Neural cell (in vitro differentiated cells): ENCODE measurements around the gene STK40. TPM values are rescaled to one million over a fixed set of nuclear protein-coding genes. Genes with fewer than 3 reads are reported as not detected.

ENCODE experiments used
- H2AFZ ChIP-seq: fragments of 200-600, 300-800 bp; sonication (generic), shearing (Covaris generic); 2 replicates; pipeline ENCODE4 v1.6.0; 2014; ENCODE audit warnings: low read depth, mild to moderate bottlenecking, antibody characterized with exemption, low read length, moderate library complexity
- H3F3A ChIP-seq: fragments of 200-600 bp; shearing (Covaris generic); 2 replicates; pipeline ENCODE4 v1.6.1; 2016; ENCODE audit warnings: mild to moderate bottlenecking, moderate library complexity, mixed read lengths, antibody characterized with exemption, low read length; ENCODE audit not compliant: insufficient read depth, poor library complexity, severe bottlenecking
- H3K27ac ChIP-seq: fragments of 200-600, 300-800 bp; sonication (generic), shearing (Covaris generic); 2 replicates; pipeline ENCODE4 v1.5.1; 2014; ENCODE audit warnings: mild to moderate bottlenecking, low read length, moderate library complexity
- H3K27me3 ChIP-seq: fragments of 300-800, 200-600 bp; sonication (generic), shearing (Covaris generic); 2 replicates; pipeline ENCODE4 v1.6.0; 2014; ENCODE audit warnings: mild to moderate bottlenecking, low read depth, low read length, moderate library complexity; ENCODE audit not compliant: insufficient read depth
- H3K36me3 ChIP-seq: fragments of 300-800, 200-600 bp; sonication (generic), shearing (Covaris generic); 2 replicates; pipeline ENCODE4 v1.5.1; 2014; ENCODE audit warnings: mild to moderate bottlenecking, antibody characterized with exemption, low read length, moderate library complexity; ENCODE audit not compliant: insufficient read depth
- H3K4me2 ChIP-seq: fragments of 300-800, 200-600 bp; sonication (generic), shearing (Covaris generic); 2 replicates; pipeline ENCODE4 v1.6.0; 2014; ENCODE audit warnings: mild to moderate bottlenecking, low read length
- H3K4me3 ChIP-seq: fragments of 300-800, 200-600 bp; sonication (generic), shearing (Covaris generic); 2 replicates; pipeline ENCODE4 v1.5.1; 2014; ENCODE audit warnings: mild to moderate bottlenecking, low read length, moderate library complexity
- H3K79me2 ChIP-seq: fragments of 200-600 bp; shearing (Covaris generic); replicated peaks from 2 replicates; pipeline ENCODE4 v1.6.0; 2014; ENCODE audit warnings: mild to moderate bottlenecking, low read length, moderate library complexity; ENCODE audit not compliant: insufficient read depth
- H3K9ac ChIP-seq: fragments of 300-800, 200-600 bp; sonication (generic), shearing (Covaris generic); 2 replicates; pipeline ENCODE4 v1.6.1; 2016; ENCODE audit warnings: mild to moderate bottlenecking, low read length, mixed read lengths
- H3K9me2 ChIP-seq: fragments of 200-600 bp; shearing (Covaris generic); 2 replicates; pipeline ENCODE4 v1.6.1; 2016; ENCODE audit warnings: mild to moderate bottlenecking, low read length, mixed read lengths; ENCODE audit not compliant: insufficient read depth
- H3K9me3 ChIP-seq: fragments of 200-600, 300-800 bp; sonication (generic), shearing (Covaris generic); 2 replicates; pipeline ENCODE4 v1.6.1; 2016; ENCODE audit warnings: mild to moderate bottlenecking, mixed run types, low read length, moderate library complexity, mixed read lengths
- H4K20me1 ChIP-seq: fragments of 200-600 bp; shearing (Covaris generic); 2 replicates; pipeline ENCODE4 v1.6.1; 2016; ENCODE audit warnings: mild to moderate bottlenecking, mixed run types; ENCODE audit not compliant: insufficient read depth
- CTCF ChIP-seq: fragments of 450-650 bp; IDR thresholded peaks from 2 replicates; pipeline ENCODE4 v1.5.1; 2014; ENCODE audit warnings: antibody characterized with exemption, mild to moderate bottlenecking, moderate library complexity; ENCODE audit not compliant: poor library complexity, severe bottlenecking
- EP300 ChIP-seq: fragments of 450-650 bp; conservative IDR thresholded peaks from 2 replicates; pipeline ENCODE4 v1.6.1; 2014; ENCODE audit warnings: antibody characterized with exemption, mild to moderate bottlenecking, moderate library complexity; ENCODE audit not compliant: poor library complexity, severe bottlenecking
- MXI1 ChIP-seq: fragments of 450-650 bp; conservative IDR thresholded peaks from 2 replicates; pipeline ENCODE4 v1.6.1; 2014; ENCODE audit warnings: antibody characterized with exemption, mild to moderate bottlenecking; ENCODE audit not compliant: poor library complexity, severe bottlenecking
- RAD21 ChIP-seq: fragments of 450-650 bp; conservative IDR thresholded peaks from 2 replicates; pipeline ENCODE4 v1.6.1; 2014; ENCODE audit warnings: antibody characterized with exemption, mild to moderate bottlenecking, moderate library complexity
- REST ChIP-seq: IDR thresholded peaks from 2 replicates; pipeline ENCODE4 v1.6.1; 2012; ENCODE audit warnings: borderline replicate concordance
- SMC3 ChIP-seq: fragments of 450-650 bp; conservative IDR thresholded peaks from 2 replicates; pipeline ENCODE4 v1.6.1; 2014; ENCODE audit warnings: antibody characterized with exemption, mild to moderate bottlenecking, moderate library complexity; ENCODE audit not compliant: poor library complexity
- polyA plus RNA-seq: library from polyadenylated mRNA; depleted of rRNA; stranded (reverse); fragments of >200 nt; gene quantifications from 2 replicates; pipeline ENCODE4 v1.2.3, GENCODE V29; 2014

The STK40 gene
- polyA plus RNA-seq, 1 donor from 2014 or later: 8.4 TPM

GRCh38 chr1:36341626-36342320 is 44.0 kb downstream of the STK40 start:
- peaks cover 5% of the 10 kb centered on the region for H3K36me3 ChIP-seq

GRCh38 chr1:36339615-36340014 is 46.1 kb downstream of the STK40 start:
- no peak overlapping the region for H2AFZ ChIP-seq
- no peak overlapping the region for H3K4me3 ChIP-seq
- no peak overlapping the region for H3K27ac ChIP-seq
- no peak overlapping the region for H3K9ac ChIP-seq
- H4K20me1 ChIP-seq: no peaks in the 10 kb centered on the region
- no peaks in the 10 kb centered on the region for H3K27me3 ChIP-seq
- no peaks in the 10 kb centered on the region for H3K9me2 ChIP-seq
- H3K36me3 ChIP-seq: no peaks in the 10 kb centered on the region
- no peaks in the 10 kb centered on the region for H3K79me2 ChIP-seq
- H3F3A ChIP-seq: no peaks in the 10 kb centered on the region
- no peak overlapping the region for H3K4me2 ChIP-seq
- no peaks in the 10 kb centered on the region for H3K9me3 ChIP-seq
- TF ChIP-seq CTCF (no peak), MXI1 (no peak)

More at GRCh38 chr1:36341626-36342320, 44.0 kb downstream of the STK40 start:
- no peak overlapping the region for H3K4me3 ChIP-seq
- no peaks in the 10 kb centered on the region for H3K9me3 ChIP-seq
- TF ChIP-seq SMC3: no peak
- no peak for TF ChIP-seq RAD21
- no peak for TF ChIP-seq CTCF
- no peak for TF ChIP-seq EP300
- TF ChIP-seq REST: no peak
- no peak for TF ChIP-seq MXI1
- no peaks in the 10 kb centered on the region for H3F3A ChIP-seq
- H2AFZ ChIP-seq: no peak overlapping the region
- no peaks in the 10 kb centered on the region for H3K9me2 ChIP-seq
- H3K9ac ChIP-seq: no peak overlapping the region
- no peaks in the 10 kb centered on the region for H3K27me3 ChIP-seq
- no peak overlapping the region for H3K4me2 ChIP-seq
- no peaks in the 10 kb centered on the region for H4K20me1 ChIP-seq
- no peak overlapping the region for H3K27ac ChIP-seq
- no peaks in the 10 kb centered on the region for H3K79me2 ChIP-seq
